Measurements from ENCODE around the gene FRMD4B.
A peak's percentile ranks its signal among the peaks of the same experiment; 100 is the strongest.

The FRMD4B gene

GRCh38 chr3:69357196-69357595 is 28.7 kb downstream of the FRMD4B start:
- peaks cover 0 to 8% of the 10 kb centered on the region in 2 donors for H3K9me3 Mint-ChIP-seq
- H3K27ac Mint-ChIP-seq, result no peak overlapping the region
- no peak for DNase-seq
- H3K4me1 Mint-ChIP-seq, result peaks cover 15% of the 10 kb centered on the region
- H3K4me3 Mint-ChIP-seq, result no peak overlapping the region
- peaks cover 61% of the 10 kb centered on the region for H3K27me3 Mint-ChIP-seq
- ATAC-seq, result no peak

- Mint-ChIP-seq H3K4me3 (no peak overlapping the region), H3K27me3 (peaks cover 53% of the 10 kb centered on the region), H3K9me3 (peaks cover 0 to 8% of the 10 kb centered on the region in 2 donors), H3K27ac (no peak overlapping the region), H3K4me1 (peaks cover 20% of the 10 kb centered on the region)
- DNase-seq (no peak), ATAC-seq (no peak)
These were observed 30.9 kb downstream of the FRMD4B start for GRCh38 chr3:69354948-69355347.

GRCh38 chr3:69353503-69353902 is 32.4 kb downstream of the FRMD4B start:
- Mint-ChIP-seq H3K4me1 (peaks cover 20% of the 10 kb centered on the region), H3K27ac (no peak overlapping the region), H3K4me3 (peak overlapping the region; percentile 56 to 73), H3K27me3 (peaks cover 43% of the 10 kb centered on the region), H3K9me3 (peaks cover 0 to under 1% of the 10 kb centered on the region in 2 donors)
- no peak for DNase-seq
- peak; percentile 40 for ATAC-seq

GRCh38 chr3:69353088-69353478 is 32.8 kb downstream of the FRMD4B start:
- H3K4me3 Mint-ChIP-seq, result peak overlapping the region; percentile 56 to 73
- no peak for DNase-seq
- no peak for ATAC-seq
- H3K4me1 Mint-ChIP-seq, result peaks cover 20% of the 10 kb centered on the region
- H3K9me3 Mint-ChIP-seq, result no peaks in the 10 kb centered on the region
- H3K27me3 Mint-ChIP-seq, result peaks cover 47% of the 10 kb centered on the region
- no peak overlapping the region for H3K27ac Mint-ChIP-seq

GRCh38 chr3:69352305-69353087 is 33.4 kb downstream of the FRMD4B start:
- DNase-seq (no peak), ATAC-seq (no peak)
- peaks cover 20% of the 10 kb centered on the region for H3K4me1 Mint-ChIP-seq
- no peaks in the 10 kb centered on the region for H3K9me3 Mint-ChIP-seq
- H3K4me3 Mint-ChIP-seq, result peak overlapping the region in 1 of 2 donors; percentile 73
- no peak overlapping the region for H3K27ac Mint-ChIP-seq
- peaks cover 53% of the 10 kb centered on the region for H3K27me3 Mint-ChIP-seq

GRCh38 chr3:69343875-69344274 is 42.0 kb downstream of the FRMD4B start:
- DNase-seq (no peak), ATAC-seq (no peak)
- peaks cover 5 to 23% of the 10 kb centered on the region in 2 donors for H3K9me3 Mint-ChIP-seq
- no peaks in the 10 kb centered on the region for H3K4me1 Mint-ChIP-seq
- no peak overlapping the region for H3K4me3 Mint-ChIP-seq
- peaks cover 40% of the 10 kb centered on the region for H3K27me3 Mint-ChIP-seq
- no peak overlapping the region for H3K27ac Mint-ChIP-seq

- H3K4me1 Mint-ChIP-seq, result no peaks in the 10 kb centered on the region
These were observed 43.8 kb downstream of the FRMD4B start for GRCh38 chr3:69342074-69342473.

GRCh38 chr3:69339760-69340159 is 46.1 kb downstream of the FRMD4B start:
- Mint-ChIP-seq H3K27me3 (peaks cover 14% of the 10 kb centered on the region), H3K4me3 (no peak overlapping the region), H3K4me1 (no peaks in the 10 kb centered on the region), H3K27ac (peak overlapping the region in 1 of 2 donors; percentile 8), H3K9me3 (peaks cover 5 to 14% of the 10 kb centered on the region in 2 donors)
- DNase-seq, result no peak
- no peak for ATAC-seq

More at GRCh38 chr3:69342074-69342473, 43.8 kb downstream of the FRMD4B start:
- Mint-ChIP-seq H3K9me3 (peaks cover 5 to 20% of the 10 kb centered on the region in 2 donors), H3K27me3 (peaks cover 22% of the 10 kb centered on the region), H3K4me3 (no peak overlapping the region), H3K27ac (no peak overlapping the region)
- no peak for ATAC-seq
- no peak for DNase-seq

- Mint-ChIP-seq H3K9me3 (peaks cover 5 to 6% of the 10 kb centered on the region in 2 donors), H3K4me1 (no peaks in the 10 kb centered on the region), H3K27me3 (peaks cover 10% of the 10 kb centered on the region), H3K27ac (no peak overlapping the region), H3K4me3 (no peak overlapping the region)
- ATAC-seq (no peak), DNase-seq (no peak)
These were observed 47.0 kb downstream of the FRMD4B start for GRCh38 chr3:69338911-69339310.

GRCh38 chr3:69332934-69333333 is 53.0 kb downstream of the FRMD4B start:
- no peak overlapping the region for H3K27ac Mint-ChIP-seq
- ATAC-seq (no peak), DNase-seq (no peak)
- no peak overlapping the region for H3K4me3 Mint-ChIP-seq
- H3K27me3 Mint-ChIP-seq, result peaks cover 8% of the 10 kb centered on the region
- H3K9me3 Mint-ChIP-seq, result peaks cover 5% of the 10 kb centered on the region in 2 donors
- peaks cover 12% of the 10 kb centered on the region for H3K4me1 Mint-ChIP-seq

GRCh38 chr3:69330891-69331400 is 54.9 kb downstream of the FRMD4B start:
- Mint-ChIP-seq H3K27me3 (peaks cover 8% of the 10 kb centered on the region), H3K27ac (no peak overlapping the region), H3K9me3 (peaks cover 0 to under 1% of the 10 kb centered on the region in 2 donors), H3K4me3 (no peak overlapping the region), H3K4me1 (peaks cover 32% of the 10 kb centered on the region)
- DNase-seq (no peak), ATAC-seq (no peak)

- Mint-ChIP-seq H3K4me3 (no peak overlapping the region), H3K27ac (no peak overlapping the region), H3K4me1 (peaks cover 42% of the 10 kb centered on the region), H3K27me3 (peaks cover 6% of the 10 kb centered on the region), H3K9me3 (no peaks in the 10 kb centered on the region)
- ATAC-seq (no peak), DNase-seq (no peak)
These were observed 56.0 kb downstream of the FRMD4B start for GRCh38 chr3:69329892-69330291.

- Mint-ChIP-seq H3K9me3 (no peaks in the 10 kb centered on the region), H3K4me1 (peaks cover 49% of the 10 kb centered on the region), H3K4me3 (peak overlapping the region; percentile 66 to 68), H3K27me3 (no peaks in the 10 kb centered on the region), H3K27ac (peak overlapping the region; percentile 76 to 97)
- no peak for ATAC-seq
- DNase-seq, result no peak
These were observed 57.0 kb downstream of the FRMD4B start for GRCh38 chr3:69328963-69329302.

- peak in 1 of 2 donors; percentile 15 for DNase-seq
- Mint-ChIP-seq H3K9me3 (no peaks in the 10 kb centered on the region), H3K4me1 (peaks cover 49% of the 10 kb centered on the region), H3K27ac (peak overlapping the region; percentile 76 to 97), H3K27me3 (no peaks in the 10 kb centered on the region), H3K4me3 (peak overlapping the region; percentile 66 to 68)
- no peak for ATAC-seq
These were observed 57.6 kb downstream of the FRMD4B start for GRCh38 chr3:69328103-69328962.

GRCh38 chr3:69326855-69327300 is 59.0 kb downstream of the FRMD4B start:
- peaks cover 52% of the 10 kb centered on the region for H3K4me1 Mint-ChIP-seq
- H3K27me3 Mint-ChIP-seq, result no peaks in the 10 kb centered on the region
- H3K4me3 Mint-ChIP-seq, result peak overlapping the region; percentile 57 to 64
- ATAC-seq, result peak; percentile 90
- DNase-seq, result peak; percentile 34 to 77
- H3K9me3 Mint-ChIP-seq, result no peaks in the 10 kb centered on the region
- H3K27ac Mint-ChIP-seq, result peak overlapping the region; percentile 48 to 86

- no peak overlapping the region for H3K4me3 Mint-ChIP-seq
- H3K9me3 Mint-ChIP-seq, result no peaks in the 10 kb centered on the region
- no peak overlapping the region for H3K27ac Mint-ChIP-seq
- peaks cover 58% of the 10 kb centered on the region for H3K4me1 Mint-ChIP-seq
- ATAC-seq (no peak), DNase-seq (no peak)
- H3K27me3 Mint-ChIP-seq, result no peaks in the 10 kb centered on the region
These were observed 60.7 kb downstream of the FRMD4B start for GRCh38 chr3:69325151-69325550.

All from stimulated activated naive CD8-positive, alpha-beta T cell treated with anti-CD3 and anti-CD28 coated beads, Interleukin-15, amount 100 ng/mL, for 72 hours (primary cell).